Neuronal stem cell (in vitro differentiated cells): ENCODE measurements around the gene NRAP.

Source experiments
- DNase-seq: peaks from one replicate; pipeline ENCODE4 v3.0.0-alpha.2; 2013; ENCODE audit warnings: low spot score
- H2AFZ ChIP-seq: one replicate; pipeline ENCODE4 v1.6.1; 2013; ENCODE audit warnings: mild to moderate bottlenecking, low read length, inconsistent platforms
- H2AK5ac ChIP-seq: 2 replicates; pipeline ENCODE4 v1.6.1; 2013; ENCODE audit warnings: low read depth, mild to moderate bottlenecking, inconsistent platforms, low read length, moderate library complexity, mixed read lengths
- H2BK120ac ChIP-seq: 2 replicates; pipeline ENCODE4 v1.6.1; 2013; ENCODE audit warnings: low read depth, mild to moderate bottlenecking, inconsistent platforms, low read length, moderate library complexity, mixed read lengths
- H2BK12ac ChIP-seq: one replicate; pipeline ENCODE4 v1.6.1; 2013; ENCODE audit warnings: low read length, inconsistent platforms
- H2BK15ac ChIP-seq: 2 replicates; pipeline ENCODE4 v1.6.1; 2013; ENCODE audit warnings: mild to moderate bottlenecking, low read length, inconsistent platforms, mixed read lengths
- H2BK5ac ChIP-seq: one replicate; pipeline ENCODE4 v1.6.1; 2013; ENCODE audit warnings: inconsistent platforms, mild to moderate bottlenecking, low read length, moderate library complexity
- H3K14ac ChIP-seq: one replicate; pipeline ENCODE4 v1.6.1; 2013; ENCODE audit warnings: low read length, inconsistent platforms
- H3K18ac ChIP-seq: 2 replicates; pipeline ENCODE4 v1.6.1; 2013; ENCODE audit warnings: low read length, inconsistent platforms
- H3K23ac ChIP-seq: 2 replicates; pipeline ENCODE4 v1.6.1; 2013; ENCODE audit warnings: low read depth, mild to moderate bottlenecking, mixed read lengths, low read length, inconsistent platforms; ENCODE audit not compliant: poor library complexity
- H3K27ac ChIP-seq: replicated peaks from 3 replicates; pipeline ENCODE4 v1.5.1; 2013; ENCODE audit warnings: low read length, inconsistent platforms
- H3K27me3 ChIP-seq, 3 experiments: 2 replicates each; pipeline ENCODE4 v1.6.1; 2013; ENCODE audit warnings: low read length in 3 of 3, mild to moderate bottlenecking in 2 of 3, inconsistent platforms in 1 of 3, low read depth in 1 of 3, mixed read lengths in 1 of 3, moderate library complexity in 1 of 3; ENCODE audit not compliant: control insufficient read depth in 3 of 3, insufficient read depth in 3 of 3
- H3K36me3 ChIP-seq, 2 donors: replicated peaks in 1 of 2; 2 replicates each; pipeline ENCODE4 v1.6.1; 2013; ENCODE audit warnings: low read length in 2 of 2; ENCODE audit not compliant: control insufficient read depth in 2 of 2, insufficient read depth in 2 of 2
- H3K4ac ChIP-seq: 2 replicates; pipeline ENCODE4 v1.6.1; 2013; ENCODE audit warnings: inconsistent platforms, mild to moderate bottlenecking, low read length, moderate library complexity
- H3K4me1 ChIP-seq, 2 donors: 1 replicate in 1 of 2; 2 replicates in 1 of 2; pipeline ENCODE4 v1.6.1; 2013; ENCODE audit warnings: low read length in 2 of 2, low read depth in 1 of 2; ENCODE audit not compliant: control insufficient read depth in 2 of 2, insufficient read depth in 1 of 2
- H3K4me2 ChIP-seq: one replicate; pipeline ENCODE4 v1.6.1; 2013; ENCODE audit warnings: mild to moderate bottlenecking, low read length, inconsistent platforms; ENCODE audit not compliant: insufficient read depth, poor library complexity, severe bottlenecking
- H3K4me3 ChIP-seq, 2 donors: 2 replicates each; pipeline ENCODE4 v1.5.1; 2013; ENCODE audit warnings: low read length in 2 of 2, mild to moderate bottlenecking in 2 of 2, inconsistent platforms in 1 of 2, moderate library complexity in 1 of 2
- H3K79me1 ChIP-seq: one replicate; pipeline ENCODE4 v1.6.1; 2013; ENCODE audit warnings: low read depth, mild to moderate bottlenecking, inconsistent platforms, low read length, moderate library complexity
- H3K9ac ChIP-seq: one replicate; pipeline ENCODE4 v1.6.1; 2013; ENCODE audit warnings: mild to moderate bottlenecking, low read depth, low read length, inconsistent platforms; ENCODE audit not compliant: poor library complexity
- H3K9me3 ChIP-seq, 2 donors: replicated peaks in 1 of 2; 2 replicates each; pipeline versions ENCODE3 to v1.6.1; 2013; ENCODE audit warnings: low read length in 2 of 2, mild to moderate bottlenecking in 2 of 2, inconsistent platforms in 1 of 2, low read depth in 1 of 2, mixed read lengths in 1 of 2, moderate library complexity in 1 of 2; ENCODE audit not compliant: control insufficient read depth in 2 of 2, insufficient read depth in 1 of 2
- H4K8ac ChIP-seq: one replicate; pipeline ENCODE4 v1.6.1; 2013; ENCODE audit warnings: low read depth, mild to moderate bottlenecking, inconsistent platforms, low read length, moderate library complexity
- H4K91ac ChIP-seq: one replicate; pipeline ENCODE4 v1.6.1; 2013; ENCODE audit warnings: low read length, low read depth, mild to moderate bottlenecking, inconsistent platforms; ENCODE audit not compliant: poor library complexity
- WGBS, 2 donors: extraction: QIAGEN DNeasy Blood & Tissue Kit; methylation state at CpG; one replicate each; pipeline ENCODE4 v1.1.7; 2013; ENCODE audit warnings: missing lambda C conversion rate in 2 of 2, mixed read lengths in 1 of 2; ENCODE audit not compliant: insufficient read length in 2 of 2, insufficient replicate concordance in 1 of 2; ENCODE audit errors: extremely low coverage in 2 of 2; 5-methylcytosine and 5-hydroxymethylcytosine counted together

Gene NRAP

DNA sequence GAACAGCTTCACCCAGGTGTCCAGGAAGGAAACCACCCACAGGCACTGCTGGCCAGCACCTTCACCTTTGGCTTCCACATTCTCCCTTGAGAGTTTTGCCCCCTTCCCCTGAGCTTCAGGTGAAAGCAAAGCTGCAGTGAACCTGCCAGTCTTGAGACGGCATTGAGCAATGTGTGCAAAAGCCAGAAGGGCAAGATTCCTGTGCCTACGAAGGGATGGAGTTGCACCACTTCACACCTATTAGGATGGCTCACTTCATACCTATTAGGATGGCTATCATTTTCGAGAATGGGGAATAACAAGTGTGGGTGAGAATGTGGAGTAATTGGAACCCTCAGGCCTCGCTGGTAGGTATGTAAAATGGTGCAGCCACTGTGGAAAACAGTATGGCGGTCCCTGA lies 103.8 kb downstream of the NRAP start:
- no CpG with 5 or more reads among the region's 5 CpGs for WGBS, 2 donors
- Histone ChIP-seq H2BK5ac (no peak overlapping the region), H4K91ac (no peak overlapping the region), H3K18ac (peak overlapping the region; percentile 54), H3K4ac (peak overlapping the region; percentile 23), H3K27me3 (peaks cover 0 to 58% (median 0%) of the 10 kb centered on the region in 3 experiments), H2BK120ac (peak overlapping the region; percentile 22), H2AFZ (no peak overlapping the region), H2AK5ac (peak overlapping the region; percentile 44), H3K9ac (peak overlapping the region; percentile 36), H2BK15ac (peak overlapping the region; percentile 31), H4K8ac (no peak overlapping the region), H3K79me1 (no peaks in the 10 kb centered on the region), H3K4me3 (no peak overlapping the region), H2BK12ac (peak overlapping the region; percentile 33), H3K9me3 (peaks cover 0 to 2% of the 10 kb centered on the region in 2 donors), H3K14ac (peak overlapping the region; percentile 22), H3K4me2 (no peak overlapping the region), H3K27ac (no peak overlapping the region), H3K36me3 (no peaks in the 10 kb centered on the region), H3K4me1 (peaks cover 3 to 19% of the 10 kb centered on the region in 2 donors), H3K23ac (no peak overlapping the region)
- DNase-seq: no peak

GRCh38 chr10:113557903-113558321 lies 105.9 kb downstream of the NRAP start:
- Histone ChIP-seq H2BK15ac (no peak overlapping the region), H3K9ac (no peak overlapping the region), H2BK120ac (no peak overlapping the region), H3K27me3 (peaks cover 0 to 67% (median 0%) of the 10 kb centered on the region in 3 experiments), H2BK5ac (no peak overlapping the region), H3K9me3 (peaks cover 0 to 2% of the 10 kb centered on the region in 2 donors), H2BK12ac (no peak overlapping the region), H3K36me3 (no peaks in the 10 kb centered on the region), H3K14ac (no peak overlapping the region), H3K23ac (no peak overlapping the region), H3K4ac (no peak overlapping the region), H3K79me1 (no peaks in the 10 kb centered on the region), H2AFZ (peak overlapping the region; percentile 40), H4K8ac (no peak overlapping the region), H3K4me1 (peaks cover 0 to 18% of the 10 kb centered on the region in 2 donors), H3K18ac (peak overlapping the region; percentile 77), H3K27ac (peak overlapping the region; percentile 11), H3K4me3 (no peak overlapping the region), H2AK5ac (no peak overlapping the region), H3K4me2 (peak overlapping the region; percentile 48), H4K91ac (no peak overlapping the region)
- no peak for DNase-seq
- no CpG with 5 or more reads among the region's 9 CpGs for WGBS, 2 donors

GRCh38 chr10:113557424-113557862 lies 106.4 kb downstream of the NRAP start:
- H3K9me3 ChIP-seq: peaks cover 0 to 2% of the 10 kb centered on the region in 2 donors
- no peak overlapping the region for H3K23ac ChIP-seq
- no peak overlapping the region for H2AFZ ChIP-seq
- no peak overlapping the region for H3K4ac ChIP-seq
- no peak overlapping the region for H2BK15ac ChIP-seq
- H3K9ac ChIP-seq: no peak overlapping the region
- no peak overlapping the region for H2BK5ac ChIP-seq
- no peak overlapping the region for H3K27ac ChIP-seq
- H3K36me3 ChIP-seq: no peaks in the 10 kb centered on the region
- H3K18ac ChIP-seq: no peak overlapping the region
- H2BK120ac ChIP-seq: no peak overlapping the region
- H3K4me1 ChIP-seq: peaks cover 0 to 18% of the 10 kb centered on the region in 2 donors
- H4K8ac ChIP-seq: no peak overlapping the region
- no peak for DNase-seq
- WGBS, 2 donors: no CpG with 5 or more reads among the region's 9 CpGs
- H4K91ac ChIP-seq: no peak overlapping the region
- H3K4me3 ChIP-seq: no peak overlapping the region
- H2BK12ac ChIP-seq: no peak overlapping the region
- H3K79me1 ChIP-seq: no peaks in the 10 kb centered on the region
- peaks cover 0 to 69% (median 0%) of the 10 kb centered on the region in 3 experiments for H3K27me3 ChIP-seq
- no peak overlapping the region for H3K14ac ChIP-seq
- no peak overlapping the region for H2AK5ac ChIP-seq
- H3K4me2 ChIP-seq: no peak overlapping the region

DNA sequence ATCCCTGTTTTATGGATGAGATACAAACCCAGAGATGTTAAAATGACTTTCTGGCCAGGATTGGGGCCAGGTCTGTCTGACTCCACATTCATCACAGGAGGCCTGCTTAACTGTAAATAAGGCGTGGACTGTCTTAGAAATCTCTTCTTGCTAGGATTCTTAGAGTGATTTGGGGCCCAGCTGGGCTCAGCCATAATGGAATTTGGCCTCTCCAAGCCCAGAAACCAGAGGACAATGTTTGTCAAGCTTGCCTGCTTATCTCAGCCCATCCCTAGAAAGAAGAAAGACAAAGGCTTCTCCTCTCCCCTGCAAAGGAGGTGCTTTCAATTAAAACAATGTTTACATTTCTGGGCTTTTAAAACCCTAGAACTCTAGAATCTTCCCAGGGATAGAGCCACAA lies 108.1 kb downstream of the NRAP start:
- Histone ChIP-seq H4K8ac (no peak overlapping the region), H3K23ac (no peak overlapping the region), H2AK5ac (no peak overlapping the region), H3K9ac (no peak overlapping the region), H4K91ac (no peak overlapping the region), H3K79me1 (no peaks in the 10 kb centered on the region), H3K4me2 (no peak overlapping the region), H3K27me3 (peaks cover 0 to 56% (median 0%) of the 10 kb centered on the region in 3 experiments), H3K18ac (no peak overlapping the region), H3K36me3 (no peaks in the 10 kb centered on the region), H2BK120ac (no peak overlapping the region), H3K4me3 (no peak overlapping the region), H2BK5ac (no peak overlapping the region), H2BK15ac (no peak overlapping the region), H3K4me1 (peaks cover 0 to 18% of the 10 kb centered on the region in 2 donors), H3K14ac (no peak overlapping the region), H2BK12ac (no peak overlapping the region), H3K9me3 (no peaks in the 10 kb centered on the region), H3K27ac (peak overlapping the region; percentile 27), H3K4ac (no peak overlapping the region), H2AFZ (no peak overlapping the region)
- DNase-seq: no peak
- no CpG with 5 or more reads among the region's 1 CpG for WGBS, 2 donors
